MCF 10A (cell line): ENCODE results near the gene LHX3. TPM values are rescaled to one million over a fixed set of nuclear protein-coding genes. Genes with fewer than 3 reads are reported as not detected.

Source experiments
- BruUV-seq: library from RNA; stranded (reverse); fragments of 400-500 nt; replicated peaks from 2 replicates; lab custom pipeline; 2021; lab: Mats Ljungman, UMichigan
- CTCF ChIA-PET: fragments of 300-600 bp; sonication (Branson Sonifier 250); formaldehyde crosslinking; extraction: SDS; loops from one replicate; lab custom pipeline; 2021; ENCODE audit warnings: antibody characterized with exemption, inconsistent platforms; lab: Yijun Ruan, JAX
- POLR2A ChIA-PET: fragments of 300-600, 350-650 bp; sonication (Branson Sonifier 250); formaldehyde crosslinking; extraction: SDS; loops from one replicate; lab custom pipeline; 2020; ENCODE audit warnings: antibody characterized with exemption, inconsistent platforms; lab: Yijun Ruan, JAX
- DNase-seq: peaks from one replicate; pipeline ENCODE4 v3.0.0-alpha.2; 2018; ENCODE audit not compliant: unreplicated experiment
- H3K27ac Mint-ChIP-seq: one replicate; pipeline ENCODE4 v1.8.0; 2022; ENCODE audit warnings: mild to moderate bottlenecking, low read depth, mixed read lengths; ENCODE audit not compliant: unreplicated experiment
- H3K27me3 Mint-ChIP-seq: one replicate; pipeline ENCODE4 v1.8.0; 2022; ENCODE audit warnings: mixed read lengths; ENCODE audit not compliant: insufficient read depth, unreplicated experiment
- H3K36me3 Mint-ChIP-seq: one replicate; pipeline ENCODE4 v1.8.0; 2022; ENCODE audit warnings: mild to moderate bottlenecking, moderate library complexity, mixed read lengths; ENCODE audit not compliant: insufficient read depth, unreplicated experiment
- H3K4me1 Mint-ChIP-seq: one replicate; pipeline ENCODE4 v1.8.0; 2022; ENCODE audit warnings: mixed read lengths; ENCODE audit not compliant: insufficient read depth, unreplicated experiment
- H3K4me3 Mint-ChIP-seq: one replicate; pipeline ENCODE4 v1.8.0; 2022; ENCODE audit warnings: mild to moderate bottlenecking, moderate library complexity, mixed read lengths; ENCODE audit not compliant: unreplicated experiment
- H3K9me3 Mint-ChIP-seq: one replicate; pipeline ENCODE4 v1.8.0; 2022; ENCODE audit warnings: mixed read lengths; ENCODE audit not compliant: unreplicated experiment
- CTCF ChIP-seq: fragments of 200-600 bp; IDR thresholded peaks from one replicate; pipeline ENCODE4 v1.8.0; 2022; ENCODE audit warnings: antibody characterized with exemption, mild to moderate bottlenecking; ENCODE audit not compliant: unreplicated experiment
- intact Hi-C: fragments of 100-400 bp; cut with micrococcal nuclease; formaldehyde crosslinking; loops from 2 replicates; pipeline ENCODE4 v1.14.1; 2022
- total RNA-seq: library from RNA; stranded (reverse); gene quantifications from 2 replicates; pipeline ENCODE4 v1.2.3, GENCODE V29; 2022

The LHX3 gene
- total RNA-seq, 1 experiment from 2014 or later: 0.26 TPM

GRCh38 chr9:136218673-136219072 is 13.7 kb upstream of the LHX3 start:
- Mint-ChIP-seq H3K4me1 (peaks cover 22% of the 10 kb centered on the region), H3K36me3 (peaks cover 67% of the 10 kb centered on the region), H3K27ac (no peak overlapping the region), H3K9me3 (no peaks in the 10 kb centered on the region), H3K4me3 (no peak overlapping the region), H3K27me3 (no peaks in the 10 kb centered on the region)
- CTCF ChIA-PET: interaction anchor here (1.1 to 1.5 kb wide), 3 partner anchors 8 to 51 kb away, joined by 3 to 7 read pairs (median 3); no protein-coding TSS in a partner anchor
- no TSS peak for BruUV-seq
- DNase-seq: no peak
- intact Hi-C loops: no loop called here
- POLR2A ChIA-PET: interaction anchor here (0.6 to 1.6 kb wide), 2 partner anchors 10 to 911 kb away, joined by 3 to 11 read pairs; no protein-coding TSS in a partner anchor
- TF ChIP-seq CTCF: no peak

GRCh38 chr9:136218271-136218670 is 13.3 kb upstream of the LHX3 start:
- TF ChIP-seq CTCF: no peak
- CTCF ChIA-PET: interaction anchor here (1.0 to 1.5 kb wide), 3 partner anchors 8 to 16 kb away, joined by 3 to 7 read pairs (median 3); no protein-coding TSS in a partner anchor
- POLR2A ChIA-PET: interaction anchor here (0.5 to 0.6 kb wide), 2 partner anchors 11 to 911 kb away, joined by 3 read pairs; no protein-coding TSS in a partner anchor
- Mint-ChIP-seq H3K27me3 (no peaks in the 10 kb centered on the region), H3K4me1 (peaks cover 22% of the 10 kb centered on the region), H3K4me3 (no peak overlapping the region), H3K27ac (no peak overlapping the region), H3K36me3 (peaks cover 70% of the 10 kb centered on the region), H3K9me3 (no peaks in the 10 kb centered on the region)
- BruUV-seq: no TSS peak
- intact Hi-C loops: no loop called here
- no peak for DNase-seq

GRCh38 chr9:136216541-136217244 is 11.8 kb upstream of the LHX3 start:
- H3K36me3 Mint-ChIP-seq: peaks cover 60% of the 10 kb centered on the region
- H3K9me3 Mint-ChIP-seq: no peaks in the 10 kb centered on the region
- H3K4me3 Mint-ChIP-seq: no peak overlapping the region
- ChIA-PET POLR2A (no interaction called here), CTCF (interaction anchor here (0.8 to 2.7 kb wide), 4 partner anchors 9 to 94 kb away, joined by 3 to 13 read pairs (median 4); no protein-coding TSS in a partner anchor)
- BruUV-seq: no TSS peak
- H3K27ac Mint-ChIP-seq: no peak overlapping the region
- peaks cover 22% of the 10 kb centered on the region for H3K4me1 Mint-ChIP-seq
- intact Hi-C loops: no loop called here
- no peaks in the 10 kb centered on the region for H3K27me3 Mint-ChIP-seq
- TF ChIP-seq CTCF: no peak
- DNase-seq: no peak

GRCh38 chr9:136213733-136214132 is 8.8 kb upstream of the LHX3 start:
- no TSS peak for BruUV-seq
- H3K36me3 Mint-ChIP-seq: peaks cover 58% of the 10 kb centered on the region
- intact Hi-C loops: no loop called here
- ChIA-PET CTCF (interaction anchor here (0.9 kb wide), 1 partner anchor 13 kb away, joined by 3 read pairs; no protein-coding TSS in a partner anchor), POLR2A (no interaction called here)
- TF ChIP-seq CTCF: no peak
- H3K27me3 Mint-ChIP-seq: no peaks in the 10 kb centered on the region
- no peak for DNase-seq
- no peak overlapping the region for H3K4me3 Mint-ChIP-seq
- H3K9me3 Mint-ChIP-seq: no peaks in the 10 kb centered on the region
- no peak overlapping the region for H3K27ac Mint-ChIP-seq
- peaks cover 1% of the 10 kb centered on the region for H3K4me1 Mint-ChIP-seq
